ENCODE results near the gene ITPKA. TPM values are rescaled to one million over a fixed set of nuclear protein-coding genes. Genes with fewer than 3 reads are reported as not detected.
A peak's percentile ranks its signal among the peaks of the same experiment; 100 is the strongest.

ITPKA gene
- total RNA-seq, 6 donors from 2014 or later: 0.30 to 5.2 (median 0.95) TPM; not detected in 2

GRCh38 chr15:41511899-41512369 lies 18.3 kb downstream of the ITPKA start:
- H3K27ac ChIP-seq: peak overlapping the region in 1 of 4 donors; percentile 27
- 1 to 6% methylated on average over 14 to 19 of the region's 49 CpGs for WGBS, 2 donors
- no peaks in the 10 kb centered on the region for H3K36me3 ChIP-seq
- TF ChIP-seq CTCF (IDR thresholded peaks at IDR 0.05): no peak
- no peak for TF ChIP-seq POLR2AphosphoS5 (IDR thresholded peaks at IDR 0.05)
- TF ChIP-seq POLR2A (IDR thresholded peaks at IDR 0.05): no peak
- no peak for TF ChIP-seq EP300 (IDR thresholded peaks at IDR 0.05)
- ATAC-seq (ENCODE audit: low FRiP score in 2 of 2) (no peak), DNase-seq (peak in 1 of 2 donors; percentile 82)
- H3K4me3 ChIP-seq: peak overlapping the region in 3 of 4 donors; percentile 45 to 55 (median 47)
- H3K27me3 ChIP-seq: peaks cover 0 to 29% (median 18%) of the 10 kb centered on the region in 4 donors
- no peaks in the 10 kb centered on the region for H3K9me3 ChIP-seq
- H3K4me1 ChIP-seq: peaks cover 25 to 34% (median 28%) of the 10 kb centered on the region in 4 donors

- peak overlapping the region; percentile 1 to 55 (median 46) for H3K4me3 ChIP-seq
- DNase-seq (peak in 1 of 2 donors; percentile 83), ATAC-seq (ENCODE audit: low FRiP score in 2 of 2) (peak in 1 of 2 donors; percentile 33)
- TF ChIP-seq POLR2AphosphoS5 (IDR thresholded peaks at IDR 0.05): no peak
- TF ChIP-seq CTCF (IDR thresholded peaks at IDR 0.05): no peak
- TF ChIP-seq POLR2A (IDR thresholded peaks at IDR 0.05): no peak
- TF ChIP-seq EP300 (IDR thresholded peaks at IDR 0.05): no peak
- no peaks in the 10 kb centered on the region for H3K9me3 ChIP-seq
- peaks cover 0 to 2% (median 0%) of the 10 kb centered on the region in 4 donors for H3K36me3 ChIP-seq
- peaks cover 0 to 29% (median 18%) of the 10 kb centered on the region in 4 donors for H3K27me3 ChIP-seq
- H3K27ac ChIP-seq: peak overlapping the region in 1 of 4 donors; percentile 64
- peaks cover 25 to 34% (median 28%) of the 10 kb centered on the region in 4 donors for H3K4me1 ChIP-seq
- 4 to 13% methylated on average over 4 to 33 of the region's 33 CpGs for WGBS, 2 donors
Measured at GRCh38 chr15:41512512-41512939, 18.9 kb downstream of the ITPKA start.

- H3K4me3 ChIP-seq: peak overlapping the region; percentile 44 to 55 (median 46)
- H3K27me3 ChIP-seq: peaks cover 0 to 29% (median 18%) of the 10 kb centered on the region in 4 donors
- H3K27ac ChIP-seq: peak overlapping the region in 2 of 4 donors; percentile 14 to 64
- H3K9me3 ChIP-seq: no peaks in the 10 kb centered on the region
- WGBS, 2 donors: 1 to 4% methylated on average over 18 to 37 of the region's 40 CpGs
- peak; percentile 32 to 88 for DNase-seq
- H3K36me3 ChIP-seq: peaks cover 0 to 5% (median 2%) of the 10 kb centered on the region in 4 donors
- TF ChIP-seq EP300 (IDR thresholded peaks at IDR 0.05) (no peak), POLR2AphosphoS5 (IDR thresholded peaks at IDR 0.05) (no peak), CTCF (IDR thresholded peaks at IDR 0.05) (no peak), POLR2A (IDR thresholded peaks at IDR 0.05) (no peak)
- H3K4me1 ChIP-seq: peaks cover 25 to 34% (median 28%) of the 10 kb centered on the region in 4 donors
- ATAC-seq (ENCODE audit: low FRiP score in 2 of 2): peak in 1 of 2 donors; percentile 66
Measured at GRCh38 chr15:41512940-41513505, 19.3 kb downstream of the ITPKA start.

GRCh38 chr15:41513506-41514227 lies 20.0 kb downstream of the ITPKA start, which contains the start of gene LTK:
Gene LTK, minus strand, starts transcription at chr15:41513827. Its CDS starts 118 bp downstream, at chr15:41513709.
- ATAC-seq (ENCODE audit: low FRiP score in 2 of 2): peak; percentile 28 to 35
- H3K27ac ChIP-seq: peak within 1 kb of the TSS in 2 of 4 donors; percentile 14 to 64
- H3K36me3 ChIP-seq: peaks cover 0 to 5% (median 2%) of the 10 kb centered on the region in 4 donors
- no peaks in the 10 kb centered on the region for H3K9me3 ChIP-seq
- peaks cover 25 to 34% (median 28%) of the 10 kb centered on the region in 4 donors for H3K4me1 ChIP-seq
- DNase-seq: peak; percentile 25 to 60
- H3K4me3 ChIP-seq: peak within 1 kb of the TSS; percentile 44 to 55 (median 46)
- TF ChIP-seq CTCF (IDR thresholded peaks at IDR 0.05) (no peak), POLR2A (IDR thresholded peaks at IDR 0.05) (peak in 1 of 4 donors; percentile 23)
- WGBS, 2 donors: 0 to 9% methylated on average over 7 to 30 of the region's 33 CpGs
- peaks cover 0 to 29% (median 18%) of the 10 kb centered on the region in 4 donors for H3K27me3 ChIP-seq

Data from upper lobe of left lung (tissue), 6 donors.